ENCODE data around the gene EHBP1L1. TPM values are rescaled to one million over a fixed set of nuclear protein-coding genes. Genes with fewer than 3 reads are reported as not detected.
"Not testable (repeated sequence)": the region's sequence is repeated elsewhere in the genome, so short reads cannot be mapped to it uniquely, and the experiment has no call there.

The EHBP1L1 gene
- total RNA-seq, 1 donor from 2014 or later, result 122 TPM

- DNase-seq (ENCODE audit: low spot score), result no peak
Measured at GRCh38 chr11:65560555-65561418, 15.1 kb upstream of the EHBP1L1 start.

GRCh38 chr11:65562020-65562419 lies 13.8 kb upstream of the EHBP1L1 start:
- DNase-seq (ENCODE audit: low spot score), result no peak

GRCh38 chr11:65562788-65563187 lies 13.1 kb upstream of the EHBP1L1 start:
- no peak for DNase-seq (ENCODE audit: low spot score)

DNA sequence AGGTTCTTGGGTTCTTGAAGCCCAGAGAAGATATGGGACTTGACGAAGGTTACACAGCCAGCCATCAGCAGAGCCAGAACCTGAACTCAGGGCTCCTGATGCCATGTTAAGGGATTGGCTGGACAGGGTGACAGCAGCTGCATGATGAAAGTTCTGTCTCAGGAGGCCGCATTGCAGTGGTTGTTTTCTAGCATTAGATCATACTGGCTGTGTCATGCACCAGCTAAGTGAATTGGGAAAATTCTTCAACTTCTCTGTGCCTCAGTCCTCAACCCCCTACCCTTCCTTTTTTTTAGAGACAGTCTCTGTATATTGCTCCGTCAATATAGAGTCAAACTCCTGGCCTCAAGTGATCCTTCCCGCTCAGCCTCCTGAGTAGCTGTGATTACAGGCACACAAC lies 12.3 kb upstream of the EHBP1L1 start:
- DNase-seq (ENCODE audit: low spot score), result no peak

- not testable (repeated sequence) for DNase-seq (ENCODE audit: low spot score)
Measured at GRCh38 chr11:65564879-65565559, 10.8 kb upstream of the EHBP1L1 start.

GRCh38 chr11:65565624-65566453 lies 10.0 kb upstream of the EHBP1L1 start:
- no peak for DNase-seq (ENCODE audit: low spot score)

GRCh38 chr11:65569164-65569972 lies 6.5 kb upstream of the EHBP1L1 start:
- DNase-seq (ENCODE audit: low spot score), result no peak

- DNase-seq (ENCODE audit: low spot score), result peak; percentile 98
Measured at GRCh38 chr11:65569973-65570918, 5.6 kb upstream of the EHBP1L1 start, which contains the start of gene ZNRD2. TSS of gene ZNRD2 (plus strand) at chr11:65570477. CDS start at chr11:65570492, 15 bp downstream.

GRCh38 chr11:65571420-65571819 lies 4.4 kb upstream of the EHBP1L1 start:
- no peak for DNase-seq (ENCODE audit: low spot score)

- DNase-seq (ENCODE audit: low spot score), result no peak
Measured at GRCh38 chr11:65571940-65572339, 3.9 kb upstream of the EHBP1L1 start.

DNA sequence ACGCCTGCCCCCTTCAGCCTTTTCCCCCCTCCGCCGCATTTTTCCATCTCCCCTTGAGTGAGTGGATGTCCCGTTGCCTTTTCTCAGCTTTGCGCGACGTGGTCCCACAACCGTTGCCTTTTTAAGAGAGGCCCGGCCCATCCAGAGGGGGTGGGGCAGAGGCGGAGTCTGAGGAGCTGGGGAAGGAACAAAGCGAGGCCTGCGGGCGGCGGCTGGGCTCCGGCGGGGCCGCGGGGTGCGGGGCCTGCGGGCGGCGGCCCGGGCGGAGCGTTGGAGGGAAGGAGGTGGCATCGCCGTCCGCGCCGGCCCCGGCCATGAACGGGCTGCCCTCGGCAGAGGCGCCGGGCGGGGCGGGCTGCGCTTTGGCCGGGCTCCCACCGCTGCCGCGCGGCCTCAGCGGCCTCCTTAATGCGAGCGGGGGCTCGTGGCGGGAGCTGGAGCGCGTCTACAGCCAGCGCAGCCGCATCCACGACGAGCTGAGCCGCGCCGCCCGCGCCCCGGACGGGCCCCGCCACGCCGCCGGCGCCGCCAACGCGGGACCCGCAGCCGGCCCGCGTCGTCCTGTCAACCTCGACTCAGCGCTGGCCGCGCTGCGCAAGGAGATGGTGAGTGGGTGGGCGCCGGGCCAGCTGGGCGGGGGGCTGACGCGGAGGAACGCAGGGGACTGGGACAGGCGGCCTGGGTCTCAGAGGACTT lies 3.3 kb upstream of the EHBP1L1 start, which contains the start of gene FAM89B:
Gene FAM89B (plus strand): TSS at position 183 of the 696 bp plus-strand sequence. CDS start 132 bp downstream, at position 315.
- DNase-seq (ENCODE audit: low spot score), result peak; percentile 94

DNA sequence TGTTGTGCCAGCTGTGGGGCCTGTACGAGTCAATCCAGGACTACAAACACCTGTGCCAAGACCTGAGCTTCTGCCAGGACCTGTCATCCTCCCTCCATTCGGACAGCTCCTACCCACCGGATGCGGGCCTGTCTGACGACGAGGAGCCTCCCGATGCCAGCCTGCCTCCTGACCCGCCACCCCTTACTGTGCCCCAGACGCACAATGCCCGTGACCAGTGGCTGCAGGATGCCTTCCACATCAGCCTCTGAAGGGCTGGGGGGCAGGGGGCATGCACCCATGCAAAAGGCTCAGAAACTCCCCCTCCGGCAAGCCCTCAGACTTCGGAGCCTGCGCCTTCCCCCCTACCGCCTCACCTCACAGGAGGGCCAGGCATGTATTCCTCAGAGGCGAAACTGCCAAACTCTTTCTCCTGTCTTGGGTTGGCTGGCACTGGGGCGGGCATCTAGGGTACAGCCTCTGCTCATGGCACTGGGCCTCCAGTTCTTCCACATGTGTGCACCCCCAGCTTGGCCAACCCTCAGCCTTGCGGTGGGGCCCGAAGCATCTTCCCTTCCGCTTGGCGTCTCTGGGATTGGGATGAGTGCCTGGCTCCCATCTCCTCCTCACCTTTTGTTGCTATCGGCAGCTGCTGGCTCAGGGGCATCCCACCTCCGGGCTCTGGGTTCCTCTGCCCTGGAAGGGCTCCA lies 2.3 kb upstream of the EHBP1L1 start:
- DNase-seq (ENCODE audit: low spot score), result no peak

DNA sequence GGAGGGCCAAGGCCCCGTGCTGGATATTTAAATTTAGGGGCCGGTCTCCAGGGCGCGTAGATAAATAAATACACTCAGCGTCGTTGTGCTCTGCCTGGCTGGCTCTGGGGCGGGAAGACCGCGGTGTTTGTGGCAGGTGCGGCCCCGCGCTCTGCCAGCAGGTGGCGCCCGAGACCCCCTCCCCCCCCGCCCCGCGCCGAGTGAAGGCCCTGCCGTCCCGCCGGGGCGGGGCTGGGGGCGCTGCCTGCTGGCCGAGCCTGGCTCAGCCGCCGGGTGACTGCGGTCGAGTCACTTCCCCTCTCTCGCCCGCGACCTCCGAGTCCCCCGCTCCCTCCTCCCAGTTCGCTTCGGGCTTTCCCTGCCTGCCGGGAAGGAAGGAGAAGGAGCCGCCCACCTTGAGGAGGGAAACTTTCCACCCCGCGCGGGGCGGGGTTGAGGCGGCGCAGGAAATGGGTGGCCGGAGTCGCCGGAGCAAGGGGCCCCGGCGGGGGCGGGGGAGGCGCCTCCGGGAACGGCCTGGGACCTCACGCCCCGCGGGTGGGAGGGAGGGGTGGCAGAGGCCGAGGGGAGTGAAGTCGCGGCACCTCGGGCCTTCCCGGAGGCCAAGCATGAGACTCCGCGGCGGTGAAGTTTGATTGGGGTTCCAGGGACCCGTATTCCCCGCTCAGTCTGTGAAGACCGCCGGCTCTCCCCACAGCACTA lies 1.6 kb upstream of the EHBP1L1 start:
- peak; percentile 93 for DNase-seq (ENCODE audit: low spot score)

- no peak for DNase-seq (ENCODE audit: low spot score)
Measured at GRCh38 chr11:65574811-65575567, 864 bp upstream of the EHBP1L1 start.

GRCh38 chr11:65576232-65576866 lies 496 bp downstream of the EHBP1L1 start:
- DNase-seq (ENCODE audit: low spot score), result no peak

DNA sequence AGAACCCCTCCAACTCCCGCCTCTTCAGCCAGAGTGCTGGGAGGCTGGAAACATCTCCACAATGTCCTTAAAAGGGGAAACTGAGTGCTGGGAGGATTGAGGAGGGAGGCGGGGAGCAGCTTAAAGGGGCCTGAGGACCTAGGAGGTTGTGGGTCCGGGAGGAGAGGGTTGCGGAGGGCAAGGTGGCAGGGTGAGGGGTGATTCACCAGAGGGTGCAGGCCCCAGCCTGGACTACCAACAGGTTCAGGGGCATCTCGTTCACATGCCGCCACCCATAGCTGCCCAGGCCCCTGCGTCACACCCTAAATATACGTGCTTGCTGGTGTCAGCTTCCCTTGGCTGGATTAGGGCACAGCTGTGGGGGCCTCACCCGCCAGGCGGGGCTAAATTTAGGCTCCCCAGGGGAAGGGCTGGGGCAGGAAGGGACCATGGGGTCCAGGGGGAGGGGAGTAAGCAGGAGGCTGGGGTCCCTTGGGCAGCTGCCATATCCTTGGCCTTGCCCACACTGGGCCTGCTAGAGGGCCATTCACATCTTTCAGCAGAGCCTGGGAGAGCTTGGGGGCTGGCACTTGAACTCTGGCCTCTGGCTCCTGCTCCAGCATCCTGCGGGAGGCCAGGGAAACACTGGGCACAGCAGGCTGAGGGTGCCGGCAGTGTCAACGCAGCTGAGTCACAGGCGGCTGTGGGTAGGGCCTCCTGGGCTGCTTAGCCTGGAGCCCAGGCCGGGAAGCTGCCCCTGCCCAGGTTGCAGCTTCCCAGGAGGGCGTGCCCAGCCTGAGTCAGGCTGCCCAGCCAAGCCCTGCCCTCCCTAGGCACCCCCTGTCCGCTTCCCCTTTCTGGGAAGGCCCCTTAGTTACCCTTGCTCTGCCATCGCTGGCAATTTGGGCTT lies 1.3 kb downstream of the EHBP1L1 start:
- DNase-seq (ENCODE audit: low spot score), result no peak
